HG02798 (cell line): Measurements from ENCODE around the gene LUC7L.
"Not testable (repeated sequence)": the region's sequence is repeated elsewhere in the genome, so short reads cannot be mapped to it uniquely, and the experiment has no call there.

Experiments
- ATAC-seq: cut with Tn5 transposase; IDR thresholded peaks from one replicate; pipeline ENCODE4 v1.9.1; 2021; ENCODE audit warnings: mild to moderate bottlenecking; ENCODE audit not compliant: unreplicated experiment, poor library complexity

Gene LUC7L

DNA sequence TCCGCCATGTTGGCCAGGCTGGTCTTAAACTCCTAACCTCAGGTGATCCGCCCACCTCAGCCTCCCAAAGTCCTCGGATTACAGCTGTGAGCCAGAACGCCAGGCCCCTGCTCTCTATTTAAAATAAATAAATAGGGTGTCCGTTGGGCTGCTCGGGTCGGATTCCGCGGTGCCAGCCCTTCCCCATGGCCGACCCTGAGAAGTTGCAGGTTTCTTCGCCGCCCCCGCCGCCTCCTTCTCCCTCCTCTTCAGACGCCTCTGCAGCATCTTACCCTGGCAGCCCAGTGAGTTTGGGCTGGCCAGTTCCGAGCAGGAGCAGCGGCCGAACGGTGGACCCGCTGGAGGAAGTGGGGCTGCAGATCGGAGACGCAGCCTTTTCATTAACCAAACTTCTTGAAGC is 1.7 kb upstream of the LUC7L start:
- ATAC-seq, result no peak

DNA sequence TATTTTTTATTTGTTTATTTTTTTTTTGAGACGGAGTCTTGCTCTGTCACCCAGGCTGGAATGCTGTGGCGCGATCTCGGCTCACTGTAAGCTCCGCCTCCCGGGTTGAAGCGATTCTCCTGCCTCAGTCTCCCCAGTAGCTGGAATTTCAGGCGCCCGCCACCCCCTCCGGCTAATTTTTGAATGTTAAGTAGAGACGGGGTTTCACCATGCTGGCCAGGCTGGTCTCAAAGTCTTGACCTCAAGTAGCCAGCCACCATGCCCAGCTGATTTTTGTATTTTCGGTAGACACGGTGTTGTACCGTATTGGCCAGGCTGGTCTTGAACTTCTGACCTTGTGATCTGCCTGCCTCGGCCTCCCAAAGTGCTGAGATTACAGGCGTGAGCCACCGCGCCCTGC is 1.1 kb upstream of the LUC7L start:
- not testable (repeated sequence) for ATAC-seq

DNA sequence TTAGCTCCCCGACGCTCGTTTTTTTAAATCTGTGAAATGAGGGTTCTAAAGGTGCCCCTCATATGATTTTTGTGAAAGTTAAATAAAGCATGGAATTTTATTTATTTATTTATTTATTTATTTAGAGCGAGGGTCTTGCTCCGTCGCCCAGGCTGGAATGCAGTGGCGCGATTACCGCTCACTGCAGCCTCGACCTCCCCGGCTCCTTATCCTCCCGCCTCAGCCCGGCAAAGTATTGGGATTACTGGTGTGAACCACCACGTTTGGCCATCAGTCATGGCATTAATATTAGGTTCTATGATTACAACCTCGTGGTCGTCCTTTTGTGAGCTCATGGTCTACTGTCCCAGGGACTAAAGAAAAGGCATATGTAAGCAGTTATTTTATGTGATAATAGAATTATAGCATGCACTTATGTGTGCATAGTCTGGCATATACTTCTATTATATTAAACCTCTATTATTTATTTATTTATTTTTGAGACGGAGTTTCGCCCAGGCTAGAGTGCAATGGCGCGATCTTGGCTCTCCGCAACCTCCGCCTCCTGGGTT is 557 bp upstream of the LUC7L start:
- ATAC-seq, result no peak

DNA sequence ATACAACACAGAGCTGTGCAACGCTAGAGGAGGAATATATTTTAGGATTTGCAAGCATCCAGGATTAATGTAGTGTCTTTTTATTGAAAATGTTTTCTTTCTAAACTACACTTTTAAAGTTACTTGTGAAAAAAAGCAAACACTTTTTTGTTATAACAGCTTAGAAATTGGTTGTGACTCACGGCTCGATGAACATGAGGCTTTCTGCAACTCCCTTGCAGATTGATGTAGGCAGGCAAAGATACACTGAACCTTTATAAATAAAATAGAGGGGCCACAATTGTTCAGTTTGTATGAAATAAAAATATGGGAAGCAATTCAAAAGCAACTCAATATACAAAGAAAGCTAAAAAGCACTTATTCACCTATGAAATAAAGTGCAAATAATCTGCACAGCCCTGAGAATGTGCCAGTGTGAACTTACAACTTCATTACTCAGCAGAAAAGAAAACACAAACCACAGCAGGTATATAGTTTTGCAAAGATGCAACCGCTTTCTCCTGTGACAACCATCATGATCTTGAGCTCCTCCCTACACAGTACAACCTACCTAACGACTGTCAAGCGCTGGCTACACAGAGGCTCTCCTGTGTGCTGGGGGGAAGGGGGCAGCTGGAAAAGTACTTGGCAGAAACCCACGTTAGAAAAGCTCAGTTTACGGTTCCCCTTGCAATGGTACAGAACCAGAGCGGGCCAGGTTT is 948 bp downstream of the LUC7L start:
- no peak for ATAC-seq

DNA sequence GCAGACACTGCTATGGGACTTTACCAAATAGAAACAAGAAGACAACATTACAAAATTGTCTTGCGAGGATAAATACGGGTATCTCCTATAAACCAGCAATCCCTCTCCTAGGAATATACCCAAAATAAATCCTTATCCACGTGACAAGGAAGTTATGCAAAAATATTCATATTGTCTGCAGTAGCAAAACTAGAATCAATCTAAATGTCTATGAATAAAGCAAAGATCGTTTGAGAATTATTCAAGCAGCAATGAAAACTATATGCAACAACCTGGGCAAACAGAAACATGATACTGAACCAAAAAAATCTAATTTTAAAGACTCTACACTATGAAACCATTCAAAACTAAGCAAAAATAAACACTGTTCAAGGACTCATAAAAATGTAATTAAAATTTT is 9.2 kb downstream of the LUC7L start:
- no peak for ATAC-seq

DNA sequence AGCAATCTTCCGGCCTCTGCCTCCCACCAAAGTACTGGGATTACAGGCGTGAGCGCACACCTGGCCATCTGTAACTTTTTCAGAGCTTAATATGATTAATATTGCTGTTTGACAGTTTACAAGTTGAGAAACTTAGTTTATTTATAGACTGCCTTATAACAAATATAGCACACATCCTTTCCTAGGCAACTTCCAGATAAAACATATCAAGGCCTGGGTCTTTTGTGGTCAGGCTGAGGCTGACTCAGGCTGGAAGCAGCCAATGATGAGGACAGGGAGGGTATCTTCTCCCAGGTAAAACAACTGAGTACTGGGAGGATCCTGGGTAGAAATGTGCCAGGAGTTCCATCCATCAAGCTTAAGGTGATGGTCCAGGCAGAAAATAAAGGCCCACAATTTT is 16.2 kb downstream of the LUC7L start:
- no peak for ATAC-seq

DNA sequence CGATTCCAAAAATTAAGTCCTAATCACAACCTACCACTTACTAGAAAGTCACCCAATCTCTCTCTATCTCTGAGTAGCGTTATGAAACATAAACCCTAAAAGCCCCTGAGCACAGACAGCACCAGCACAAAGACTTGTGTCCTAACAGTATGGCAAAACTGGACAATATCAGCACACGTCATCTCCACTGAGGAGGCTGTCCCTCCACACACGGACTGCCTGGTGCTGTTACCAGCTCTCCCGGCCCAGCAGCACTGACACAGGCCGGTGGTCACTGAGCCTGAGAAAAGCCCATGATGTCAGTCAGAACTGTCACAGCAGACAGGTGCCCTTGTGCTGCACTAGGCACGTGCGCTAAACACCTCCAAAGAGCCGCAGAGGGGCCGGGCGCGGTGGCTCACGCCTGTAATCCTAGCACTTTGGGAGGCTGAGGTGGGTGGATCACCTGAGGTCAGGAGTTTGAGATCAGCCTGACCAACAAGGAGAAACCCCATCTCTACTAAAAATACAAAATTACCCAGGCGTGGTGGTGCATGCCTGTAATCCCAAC is 17.5 kb downstream of the LUC7L start:
- not testable (repeated sequence) for ATAC-seq

DNA sequence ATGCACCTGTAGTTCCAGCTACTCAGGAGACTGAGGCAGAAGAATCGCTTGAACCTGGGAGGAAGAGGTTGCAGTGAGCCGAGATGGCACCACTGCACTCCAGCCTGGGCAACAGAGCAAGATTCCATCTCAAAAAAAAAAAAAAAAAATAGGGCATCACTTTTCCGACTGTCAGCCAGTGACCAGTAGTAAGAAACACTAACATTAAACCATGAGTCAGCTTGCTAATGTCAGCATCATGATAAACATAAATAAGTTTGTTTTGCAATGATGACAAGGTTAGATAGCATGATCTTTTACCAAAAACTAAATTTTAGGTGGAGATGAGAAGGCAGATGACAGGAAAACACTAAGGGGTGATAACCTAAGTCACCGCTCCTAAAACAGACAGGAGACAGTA is 19.9 kb downstream of the LUC7L start:
- not testable (repeated sequence) for ATAC-seq

DNA sequence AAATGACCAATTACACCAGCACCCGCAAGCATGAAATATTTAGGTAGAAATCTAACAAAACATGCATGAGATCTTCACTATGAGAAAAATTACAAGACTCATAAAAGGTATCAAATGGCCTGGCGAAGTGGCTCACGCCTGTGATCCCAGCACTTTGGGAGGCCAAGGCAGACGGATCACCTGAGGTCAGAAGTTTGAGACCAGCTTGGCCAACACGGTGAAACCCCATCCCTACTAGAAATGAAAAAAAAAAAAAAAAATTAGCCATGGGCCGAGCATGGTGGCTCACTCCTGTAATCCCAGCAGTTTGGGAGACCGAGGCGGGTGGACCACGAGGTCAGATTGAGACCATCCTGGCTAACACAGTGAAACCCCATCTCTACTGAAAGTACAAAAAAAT is 25.2 kb downstream of the LUC7L start:
- not testable (repeated sequence) for ATAC-seq

DNA sequence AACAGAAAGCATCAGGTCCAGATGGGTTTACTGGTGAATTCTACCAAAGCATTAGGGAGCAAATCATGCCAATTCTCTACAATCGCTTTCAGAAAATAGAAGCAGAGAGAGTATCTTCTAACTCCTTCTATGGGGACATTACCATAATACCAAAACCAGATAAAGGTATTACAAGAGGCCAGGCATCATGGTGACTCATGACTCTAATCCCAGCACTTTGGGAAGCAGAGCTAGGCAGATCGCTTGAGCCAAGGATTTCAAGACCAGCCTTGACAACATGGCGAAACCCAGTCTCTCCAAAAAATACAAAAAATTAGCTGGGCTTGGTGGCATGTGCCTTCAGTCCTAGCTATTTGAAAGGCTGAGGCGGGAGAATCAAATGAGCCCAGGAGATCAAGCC is 26.0 kb downstream of the LUC7L start:
- no peak for ATAC-seq

DNA sequence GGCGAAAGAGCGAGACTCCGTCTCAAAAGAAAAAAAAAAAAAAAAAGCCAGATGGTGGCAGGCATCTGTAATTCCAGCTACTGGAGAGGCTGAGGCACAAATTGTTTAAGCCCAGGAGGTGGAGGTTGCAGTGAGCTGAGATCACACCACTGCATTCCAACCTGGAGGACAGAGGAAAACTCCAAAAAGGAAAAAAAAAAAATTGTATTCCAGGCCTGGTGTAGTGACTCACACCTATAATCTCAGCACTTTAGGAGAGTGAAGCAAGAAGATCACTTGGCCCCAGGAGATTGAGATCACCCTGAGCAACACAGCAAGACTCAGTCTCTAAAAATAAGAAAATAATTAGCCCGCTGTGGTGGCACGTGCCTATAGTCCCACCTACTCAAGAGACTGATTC is 28.9 kb downstream of the LUC7L start:
- ATAC-seq, result no peak

DNA sequence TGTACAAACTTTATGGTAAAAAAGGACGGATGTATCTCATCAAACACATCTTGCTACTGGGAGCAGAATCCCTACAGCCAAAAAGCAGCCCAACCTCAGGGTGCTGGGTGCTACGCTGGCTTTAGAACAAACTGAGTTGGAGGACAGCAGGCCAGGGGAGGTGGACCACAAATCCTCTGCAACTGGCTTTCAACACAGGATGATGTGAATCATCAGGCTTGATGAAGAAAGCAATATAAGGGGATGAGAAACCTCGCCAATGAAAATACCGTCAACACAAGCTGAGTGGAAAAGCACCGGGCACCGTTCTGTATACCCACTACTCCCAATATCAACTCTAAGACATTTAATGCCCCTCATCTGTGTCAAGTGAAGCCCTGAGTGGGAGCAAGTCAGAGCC is 34.7 kb downstream of the LUC7L start:
- ATAC-seq, result no peak

DNA sequence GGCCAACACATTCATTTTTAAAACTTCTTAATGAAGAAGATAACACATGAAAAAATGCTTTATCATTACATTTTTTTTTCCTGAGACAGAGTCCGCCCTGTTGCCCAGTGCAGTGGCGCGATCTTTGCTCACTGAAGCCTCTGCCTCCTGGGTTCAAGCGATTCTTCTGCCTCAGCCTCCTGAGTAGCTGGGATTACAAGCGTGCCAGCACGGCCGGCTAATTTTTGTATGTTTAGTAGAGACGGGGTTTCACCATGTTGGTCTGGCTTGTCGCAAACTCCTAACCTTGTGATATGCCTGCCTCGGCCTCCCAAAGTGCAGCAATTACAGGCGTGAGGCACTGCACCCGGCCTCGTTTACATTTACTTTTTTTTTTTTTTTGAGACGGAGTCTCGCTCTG is 35.8 kb downstream of the LUC7L start:
- ATAC-seq, result no peak

DNA sequence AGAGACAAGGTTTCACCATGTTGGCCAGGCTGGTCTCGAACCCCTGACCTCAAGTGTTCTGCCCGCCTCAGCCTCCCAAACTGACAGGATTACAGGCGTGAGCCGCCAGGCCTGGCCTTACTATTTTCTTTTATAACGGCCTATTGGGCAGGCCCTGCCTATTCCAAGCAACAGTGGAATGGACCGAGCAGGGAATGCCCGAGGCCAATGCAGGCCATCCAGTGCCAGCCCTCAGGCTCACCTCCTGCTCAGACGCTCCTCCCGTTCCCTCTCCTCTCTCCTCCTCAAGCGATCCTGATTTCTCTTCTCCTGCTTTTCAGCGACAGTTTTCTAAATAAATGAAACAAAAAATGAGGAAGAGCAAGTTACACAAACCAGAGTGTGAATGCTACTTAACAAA is 36.6 kb downstream of the LUC7L start:
- no peak for ATAC-seq

DNA sequence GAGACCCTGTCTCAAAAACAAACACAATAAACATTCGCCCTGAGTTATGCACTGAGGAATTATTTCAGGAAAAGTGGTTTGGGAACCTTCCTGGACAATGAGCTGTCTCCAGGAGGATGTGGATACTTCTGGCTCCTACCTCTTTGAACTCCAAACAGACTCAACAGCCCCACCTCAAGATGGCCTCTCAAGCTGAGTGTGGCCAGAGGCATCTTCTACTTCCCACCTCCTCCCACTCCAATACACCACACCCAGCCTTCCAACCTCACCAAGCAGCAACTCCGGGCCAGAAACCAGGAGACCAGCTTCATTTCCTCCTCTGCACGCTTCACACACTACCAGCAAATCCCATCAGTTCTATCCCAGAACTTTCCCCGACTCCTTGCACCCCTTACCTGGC is 37.4 kb downstream of the LUC7L start:
- ATAC-seq, result no peak

DNA sequence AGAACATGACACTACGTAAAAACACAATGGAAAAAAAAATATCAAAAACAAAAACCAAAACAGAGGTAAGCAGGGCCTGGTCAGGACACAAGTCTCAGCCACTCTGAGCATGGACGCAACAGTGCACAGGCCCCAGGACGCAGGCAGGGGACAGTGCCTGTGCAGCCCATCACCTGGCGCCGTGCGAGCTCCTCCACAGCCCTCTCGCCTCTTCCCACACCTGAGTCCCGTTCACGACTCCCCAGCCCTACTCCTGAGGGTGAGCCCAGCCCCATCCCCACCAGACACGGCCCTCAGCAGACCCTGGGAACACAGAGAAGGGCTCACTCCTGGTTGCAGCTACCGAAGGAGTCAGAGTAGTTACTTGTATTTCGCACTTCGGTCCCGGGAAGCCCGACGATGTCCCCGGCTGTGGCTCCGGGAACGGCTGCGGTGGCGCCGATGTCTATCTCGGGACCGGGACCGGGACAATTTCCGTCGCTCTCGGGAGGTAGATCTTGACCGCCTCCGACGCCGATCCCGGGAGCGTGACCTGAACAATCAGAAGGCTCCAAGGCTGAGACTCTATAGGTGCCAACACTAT is 39.6 kb downstream of the LUC7L start:
- no peak for ATAC-seq

DNA sequence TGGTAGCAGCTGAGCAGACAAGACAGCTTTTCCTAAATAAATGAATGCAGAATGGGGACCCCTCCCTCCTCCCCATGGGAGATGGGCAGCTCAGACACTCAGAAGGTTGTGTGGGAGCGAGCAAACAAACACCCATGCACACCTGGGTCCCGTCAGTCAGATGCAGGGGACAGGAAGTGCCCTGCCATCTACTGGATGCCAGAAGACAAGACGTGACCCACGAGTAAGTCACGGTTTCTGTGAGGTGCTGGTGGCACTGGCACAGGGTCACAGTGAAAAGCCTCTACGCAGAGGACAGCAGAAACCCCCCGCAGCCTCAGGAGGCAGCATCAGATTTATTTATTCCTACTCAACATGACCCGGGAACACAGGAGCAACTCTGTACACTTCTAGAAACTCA is 40.6 kb downstream of the LUC7L start:
- ATAC-seq, result no peak

DNA sequence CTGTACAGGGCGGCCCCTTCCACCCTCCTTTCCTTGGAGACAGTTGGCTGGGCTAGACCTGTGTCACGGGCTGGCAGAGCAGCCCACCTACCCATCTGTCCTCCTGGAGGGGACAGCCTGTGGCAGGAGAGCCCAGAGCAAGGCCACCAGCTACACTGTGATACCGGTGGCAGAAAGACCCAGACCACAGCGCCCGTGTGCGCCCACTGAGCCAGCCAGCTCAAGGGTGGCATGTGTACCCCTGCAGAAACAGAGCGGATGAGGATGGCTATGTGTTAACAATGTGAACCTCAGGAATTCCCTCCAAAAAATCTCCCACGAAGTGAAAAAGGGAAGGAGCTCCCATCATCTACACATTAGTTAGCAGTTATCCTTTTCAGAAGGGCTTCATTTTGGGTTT is 41.9 kb downstream of the LUC7L start:
- ATAC-seq, result no peak

DNA sequence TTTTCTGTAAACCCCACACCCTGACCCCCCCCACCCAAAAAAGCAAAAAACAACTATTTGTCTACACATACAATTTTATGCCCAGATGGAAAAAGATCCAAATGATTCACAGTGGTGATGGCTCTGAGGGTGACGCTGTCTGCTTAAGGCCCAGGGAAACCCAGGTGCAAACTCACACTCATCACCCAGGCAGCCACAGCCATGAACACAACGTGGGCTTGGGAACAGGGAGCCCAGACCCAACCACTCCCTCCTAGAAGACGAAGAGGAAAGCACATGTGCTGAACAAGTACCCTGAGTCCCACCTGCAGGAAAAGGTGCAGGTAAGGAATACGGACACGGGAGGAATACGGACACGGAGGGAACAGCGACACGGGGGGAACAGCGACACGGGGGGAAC is 43.6 kb downstream of the LUC7L start:
- no peak for ATAC-seq

DNA sequence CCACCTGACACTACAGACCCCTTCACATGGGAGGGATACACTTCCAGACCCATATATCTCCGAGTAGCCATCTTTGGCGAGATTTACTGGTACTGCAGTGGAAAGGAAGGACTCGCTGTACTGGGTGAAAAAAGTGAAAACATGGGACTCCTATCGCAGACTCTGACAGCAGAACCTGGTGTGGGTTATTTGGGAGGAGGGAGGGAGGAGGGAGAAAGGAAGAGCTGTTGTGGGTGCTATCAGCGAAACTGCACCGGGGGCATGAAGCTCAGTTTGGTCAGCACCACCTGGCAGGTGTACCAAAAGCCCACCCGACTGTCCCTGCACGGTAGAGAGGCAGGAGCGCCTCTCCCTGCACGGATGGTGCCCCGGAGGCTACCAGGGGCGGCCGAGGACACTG is 44.0 kb downstream of the LUC7L start:
- ATAC-seq, result no peak

DNA sequence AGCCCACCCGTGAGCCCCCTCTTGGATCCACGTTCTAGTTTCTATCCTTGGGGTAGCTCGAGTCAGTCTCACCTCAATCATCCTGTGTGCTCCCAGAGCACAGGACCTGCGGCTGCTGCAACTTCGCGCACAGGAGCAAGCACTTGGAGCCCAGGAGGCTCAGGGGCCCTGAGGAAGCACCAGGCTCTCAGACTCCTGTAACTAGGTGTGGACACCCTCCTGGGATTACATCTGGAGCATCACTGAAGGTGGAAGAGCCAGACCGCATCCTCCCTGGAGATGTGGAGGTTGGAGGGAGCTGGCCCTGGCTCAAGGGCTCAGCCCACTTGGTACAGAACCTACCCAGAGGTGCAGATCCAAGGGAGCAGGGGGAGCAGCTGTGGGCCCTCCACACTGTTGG is 46.2 kb downstream of the LUC7L start:
- ATAC-seq, result no peak

DNA sequence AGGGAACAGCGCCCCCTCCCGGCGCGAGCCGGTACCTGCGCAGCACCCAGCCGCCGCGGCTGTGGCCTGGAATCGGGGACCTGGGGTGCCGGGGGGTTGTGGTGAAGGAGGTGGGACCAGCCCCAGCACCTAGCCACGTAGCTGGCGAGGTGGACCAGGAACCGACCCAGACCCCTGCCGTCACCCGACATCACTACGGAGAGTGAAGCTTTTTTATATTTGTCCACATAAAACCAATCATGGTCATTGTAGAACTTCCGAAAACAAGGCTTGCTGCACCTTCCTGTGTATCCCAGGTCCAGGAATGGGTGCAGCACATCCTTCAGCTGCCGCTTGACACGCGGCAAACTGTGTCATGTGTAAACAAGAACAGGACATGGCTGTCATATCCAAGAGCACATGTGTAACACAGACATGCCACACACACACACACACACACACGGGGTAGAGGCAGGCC is 47.7 kb downstream of the LUC7L start:
- ATAC-seq, result no peak
